NOMO-1 treated with DMSO at 0.1 percent for 48 hours (cell line): ENCODE measurements around the gene ZNF655.
"Not testable (repeated sequence)": the region's sequence is repeated elsewhere in the genome, so short reads cannot be mapped to it uniquely, and the experiment has no call there.

Experiments used
- DNase-seq: peaks from one replicate; lab custom pipeline; 2025; ENCODE audit not compliant: unreplicated experiment; lab: John Stamatoyannopoulos, UW

Gene ZNF655

GRCh38 chr7:99560834-99561736 is 2.6 kb downstream of the ZNF655 start:
- DNase-seq = peak; percentile 16

- DNase-seq = no peak
Observed at GRCh38 chr7:99561737-99562051, 3.3 kb downstream of the ZNF655 start.

- DNase-seq = no peak
Observed at GRCh38 chr7:99562114-99562784, 3.8 kb downstream of the ZNF655 start.

- DNase-seq = peak; percentile 10
Observed at GRCh38 chr7:99562832-99563231, 4.4 kb downstream of the ZNF655 start.

- no peak for DNase-seq
Observed at GRCh38 chr7:99563650-99564049, 5.2 kb downstream of the ZNF655 start.

GRCh38 chr7:99568770-99569169 is 10.3 kb downstream of the ZNF655 start:
- DNase-seq = not testable (repeated sequence)

GRCh38 chr7:99571768-99572167 is 13.3 kb downstream of the ZNF655 start:
- no peak for DNase-seq

GRCh38 chr7:99573257-99573656 is 14.8 kb downstream of the ZNF655 start:
- no peak for DNase-seq

- DNase-seq = no peak
Observed at GRCh38 chr7:99576251-99576650, 17.8 kb downstream of the ZNF655 start.

- DNase-seq = no peak
Observed at GRCh38 chr7:99579281-99579955, 21.0 kb downstream of the ZNF655 start.

GRCh38 chr7:99579956-99580777 is 21.7 kb downstream of the ZNF655 start:
- DNase-seq = no peak

- not testable (repeated sequence) for DNase-seq
Observed at GRCh38 chr7:99580778-99581332, 22.4 kb downstream of the ZNF655 start.

GRCh38 chr7:99588868-99589267 is 30.4 kb downstream of the ZNF655 start:
- no peak for DNase-seq

GRCh38 chr7:99594948-99595745 is 36.7 kb downstream of the ZNF655 start:
- DNase-seq = peak; percentile 42

GRCh38 chr7:99596408-99596955 is 38.0 kb downstream of the ZNF655 start:
- DNase-seq = no peak

GRCh38 chr7:99597762-99598501 is 39.5 kb downstream of the ZNF655 start, which contains the start of gene TMEM225B:
TSS of gene TMEM225B (plus strand) at chr7:99598267. CDS start at chr7:99604389, 6,122 bp downstream.
- no peak for DNase-seq

- no peak for DNase-seq
Observed at GRCh38 chr7:99599836-99600235, 41.4 kb downstream of the ZNF655 start.

GRCh38 chr7:99601656-99602310 is 43.3 kb downstream of the ZNF655 start:
- no peak for DNase-seq
